WERI-Rb-1 (cell line): ENCODE data around the gene CCDC136.

Experiments
- DNase-seq: peaks from one replicate; pipeline ENCODE4 v3.0.0-alpha.2; 2020
- H3K27ac ChIP-seq: fragments of 250-450 bp; sonication (Bioruptor Pico); 2 replicates; pipeline ENCODE4 v1.5.1; 2020; ENCODE audit warnings: mild to moderate bottlenecking, moderate library complexity
- H3K27me3 ChIP-seq: fragments of 250-450 bp; sonication (Bioruptor Pico); 2 replicates; pipeline ENCODE4 v1.5.1; 2021; ENCODE audit warnings: mild to moderate bottlenecking, low read depth, moderate library complexity; ENCODE audit not compliant: insufficient read depth, severe bottlenecking
- H3K36me3 ChIP-seq: fragments of 250-450 bp; sonication (Bioruptor Pico); 2 replicates; pipeline ENCODE4 v1.5.1; 2020; ENCODE audit warnings: mild to moderate bottlenecking, moderate library complexity
- H3K4me3 ChIP-seq: 2 replicates; pipeline ENCODE4 v1.5.1; 2011; ENCODE audit warnings: low read depth, mild to moderate bottlenecking, control low read depth, low read length
- H3K9me3 ChIP-seq: fragments of 250-450 bp; sonication (Bioruptor Pico); 2 replicates; pipeline ENCODE4 v1.5.1; 2021; ENCODE audit warnings: mild to moderate bottlenecking, moderate library complexity; ENCODE audit not compliant: severe bottlenecking
- TF ChIP-seq, protein P1 (sequence below): IDR thresholded peaks from 2 replicates; pipeline ENCODE4 v1.5.1; 2011; ENCODE audit warnings: low read depth, mild to moderate bottlenecking, control low read depth, inconsistent platforms, low read length

Gene CCDC136

DNA sequence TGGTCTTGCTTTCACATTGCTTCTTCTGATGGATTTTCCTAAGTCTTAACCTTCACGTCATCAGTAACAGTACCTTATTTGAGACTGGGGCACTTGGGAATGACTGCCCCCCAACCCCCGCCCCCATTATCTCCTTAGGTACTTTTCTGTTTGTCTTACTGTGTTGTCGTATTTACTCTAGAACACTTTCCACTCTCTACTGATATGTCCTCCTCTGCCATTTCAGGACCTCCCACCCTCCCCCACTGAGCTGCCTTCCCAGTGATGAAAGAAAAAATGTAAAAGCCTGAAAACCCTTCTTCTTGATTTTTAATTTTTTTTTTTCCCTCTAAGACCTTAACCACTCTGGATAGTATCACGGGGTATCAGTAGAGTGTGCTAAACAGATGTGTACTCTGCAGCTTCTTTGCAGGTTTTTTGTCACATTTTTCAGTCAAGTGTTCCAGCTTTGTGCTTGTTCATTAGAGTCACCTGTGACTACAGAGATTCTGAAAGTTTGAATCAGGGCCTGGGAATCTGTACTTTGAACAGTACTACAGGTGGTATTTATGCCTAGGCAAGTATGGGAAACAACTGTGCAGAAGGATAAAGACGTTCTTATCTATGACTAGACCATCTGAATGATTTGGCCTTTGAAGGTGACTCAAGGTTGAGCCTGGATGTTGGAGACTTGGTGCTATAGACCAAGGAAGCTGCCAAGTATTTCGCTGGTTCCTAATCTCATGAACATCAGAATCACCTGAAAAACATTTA lies 44.3 kb upstream of the CCDC136 start:
- DNase-seq = no peak
- Histone ChIP-seq H3K36me3 (peaks cover 34% of the 10 kb centered on the region), H3K4me3 (no peak overlapping the region), H3K9me3 (no peaks in the 10 kb centered on the region), H3K27me3 (no peaks in the 10 kb centered on the region), H3K27ac (no peak overlapping the region)
- TF ChIP-seq, protein P1, sequence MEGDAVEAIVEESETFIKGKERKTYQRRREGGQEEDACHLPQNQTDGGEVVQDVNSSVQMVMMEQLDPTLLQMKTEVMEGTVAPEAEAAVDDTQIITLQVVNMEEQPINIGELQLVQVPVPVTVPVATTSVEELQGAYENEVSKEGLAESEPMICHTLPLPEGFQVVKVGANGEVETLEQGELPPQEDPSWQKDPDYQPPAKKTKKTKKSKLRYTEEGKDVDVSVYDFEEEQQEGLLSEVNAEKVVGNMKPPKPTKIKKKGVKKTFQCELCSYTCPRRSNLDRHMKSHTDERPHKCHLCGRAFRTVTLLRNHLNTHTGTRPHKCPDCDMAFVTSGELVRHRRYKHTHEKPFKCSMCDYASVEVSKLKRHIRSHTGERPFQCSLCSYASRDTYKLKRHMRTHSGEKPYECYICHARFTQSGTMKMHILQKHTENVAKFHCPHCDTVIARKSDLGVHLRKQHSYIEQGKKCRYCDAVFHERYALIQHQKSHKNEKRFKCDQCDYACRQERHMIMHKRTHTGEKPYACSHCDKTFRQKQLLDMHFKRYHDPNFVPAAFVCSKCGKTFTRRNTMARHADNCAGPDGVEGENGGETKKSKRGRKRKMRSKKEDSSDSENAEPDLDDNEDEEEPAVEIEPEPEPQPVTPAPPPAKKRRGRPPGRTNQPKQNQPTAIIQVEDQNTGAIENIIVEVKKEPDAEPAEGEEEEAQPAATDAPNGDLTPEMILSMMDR = no peak

DNA sequence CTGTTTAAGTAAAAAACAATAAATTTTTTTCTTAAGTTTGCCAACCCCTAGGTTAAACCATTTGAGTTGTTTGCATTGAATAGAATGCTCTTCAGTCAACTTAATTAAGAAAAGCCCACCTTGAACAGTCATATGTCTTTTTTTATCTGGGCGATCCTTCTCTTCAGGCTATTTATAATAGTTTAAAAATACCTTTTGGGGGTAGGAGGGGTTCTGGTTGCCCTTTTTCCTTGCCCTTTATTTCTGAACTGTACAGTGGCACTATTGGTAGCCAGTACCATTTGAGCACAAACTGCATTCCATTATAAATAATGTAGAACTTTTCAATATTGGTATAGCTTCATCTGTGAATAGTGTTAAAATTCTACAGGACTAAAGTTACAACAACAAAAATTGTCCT lies 39.5 kb upstream of the CCDC136 start:
- Histone ChIP-seq H3K9me3 (no peaks in the 10 kb centered on the region), H3K27ac (no peak overlapping the region), H3K27me3 (no peaks in the 10 kb centered on the region), H3K36me3 (peaks cover 65% of the 10 kb centered on the region), H3K4me3 (no peak overlapping the region)
- no peak for DNase-seq
- TF ChIP-seq, protein P1 = no peak

DNA sequence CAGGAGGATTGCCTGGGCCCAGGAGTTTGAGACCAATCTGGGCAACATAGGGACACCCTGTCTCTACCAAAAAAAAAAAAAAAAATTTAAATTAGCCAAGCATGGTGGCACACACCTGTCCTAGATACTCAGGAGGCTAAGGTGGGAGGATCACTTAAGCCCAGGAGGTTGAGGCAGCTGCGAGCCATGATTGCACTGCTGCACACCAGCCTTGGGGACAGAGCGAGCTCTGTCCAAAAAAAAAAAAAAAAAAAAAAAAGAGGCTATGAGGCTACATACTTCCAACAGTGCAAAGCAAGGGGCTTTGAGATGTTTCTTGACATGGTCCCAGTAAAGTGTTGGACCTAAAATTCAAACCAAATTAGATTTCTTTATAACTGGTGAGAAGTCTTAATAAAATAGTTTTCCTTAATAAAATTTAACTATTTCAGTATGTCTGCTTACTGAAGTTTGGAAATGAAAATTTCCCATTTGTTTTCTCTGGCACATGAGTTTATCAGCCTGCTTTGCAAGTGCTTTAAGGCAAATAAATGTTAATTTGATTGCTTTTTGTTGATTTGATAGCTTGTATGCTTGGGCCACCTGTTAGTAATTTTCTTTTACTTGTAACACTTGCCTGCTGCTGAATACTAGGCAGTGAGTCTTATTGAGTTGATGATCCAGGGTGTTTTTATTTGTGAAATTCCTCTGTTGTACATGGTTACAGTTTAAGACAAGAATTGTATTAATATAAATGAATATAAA lies 36.5 kb upstream of the CCDC136 start:
- H3K36me3 ChIP-seq = peaks cover 66% of the 10 kb centered on the region
- no peaks in the 10 kb centered on the region for H3K9me3 ChIP-seq
- no peaks in the 10 kb centered on the region for H3K27me3 ChIP-seq
- no peak overlapping the region for H3K27ac ChIP-seq
- TF ChIP-seq, protein P1 = no peak
- DNase-seq = no peak
- H3K4me3 ChIP-seq = no peak overlapping the region

DNA sequence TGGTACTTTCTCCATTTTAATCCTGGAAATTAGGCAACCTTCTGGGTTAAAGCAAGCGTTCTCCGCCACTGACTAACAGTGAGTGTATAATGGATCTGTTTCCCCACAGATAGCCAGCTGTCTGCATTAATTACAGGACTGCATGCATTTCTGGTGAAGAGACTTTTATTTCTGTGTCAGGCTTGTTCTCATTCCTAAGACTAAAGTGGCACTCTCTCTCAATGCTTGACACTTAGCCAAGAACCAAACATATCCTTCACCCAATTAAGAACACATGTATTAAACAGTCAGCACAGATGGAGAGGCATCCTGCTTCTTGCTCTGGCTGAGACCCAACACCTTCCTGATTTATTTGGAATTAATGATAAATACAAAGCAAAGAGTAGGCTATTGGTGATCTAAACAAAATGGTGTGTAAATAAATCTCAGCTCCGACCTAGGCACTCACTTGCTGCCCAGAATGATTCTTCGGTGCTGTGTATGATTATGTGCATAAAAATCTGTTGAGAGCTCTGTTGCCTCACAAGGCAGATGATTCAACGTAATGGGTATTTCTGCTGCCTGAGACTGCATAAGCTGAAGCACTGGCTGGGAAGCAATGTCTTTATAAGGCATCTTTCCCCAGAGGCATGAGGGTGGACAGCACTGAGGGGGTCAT lies 35.8 kb upstream of the CCDC136 start:
- Histone ChIP-seq H3K9me3 (no peaks in the 10 kb centered on the region), H3K27me3 (no peaks in the 10 kb centered on the region), H3K27ac (no peak overlapping the region), H3K4me3 (no peak overlapping the region), H3K36me3 (peaks cover 67% of the 10 kb centered on the region)
- TF ChIP-seq, protein P1 = no peak
- DNase-seq = no peak

DNA sequence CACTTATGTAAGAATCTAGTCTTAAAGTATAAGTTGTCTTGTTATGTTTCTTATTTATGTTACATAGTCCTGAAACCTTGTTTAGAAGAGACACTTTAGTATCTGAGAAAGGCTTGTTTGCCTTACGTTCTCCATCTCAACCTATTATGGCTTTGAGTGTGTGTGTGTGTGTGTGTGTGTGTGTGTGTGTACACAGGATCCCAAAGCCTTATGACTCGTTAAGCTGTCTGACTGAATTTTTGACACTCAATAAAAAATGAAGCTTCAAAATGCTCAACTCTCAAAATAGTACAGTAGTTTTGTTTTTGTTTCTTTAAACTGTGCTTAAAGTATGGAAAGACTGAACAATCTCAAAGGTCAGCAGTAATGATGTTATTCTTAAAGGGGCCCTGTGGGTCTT lies 34.6 kb upstream of the CCDC136 start:
- Histone ChIP-seq H3K27ac (no peak overlapping the region), H3K27me3 (no peaks in the 10 kb centered on the region), H3K4me3 (no peak overlapping the region), H3K9me3 (no peaks in the 10 kb centered on the region), H3K36me3 (peaks cover 65% of the 10 kb centered on the region)
- DNase-seq = no peak
- TF ChIP-seq, protein P1 = no peak
